ENCODE measurements around the gene GHRHR.
A peak's percentile ranks its signal among the peaks of the same experiment; 100 is the strongest.

GHRHR gene

DNA sequence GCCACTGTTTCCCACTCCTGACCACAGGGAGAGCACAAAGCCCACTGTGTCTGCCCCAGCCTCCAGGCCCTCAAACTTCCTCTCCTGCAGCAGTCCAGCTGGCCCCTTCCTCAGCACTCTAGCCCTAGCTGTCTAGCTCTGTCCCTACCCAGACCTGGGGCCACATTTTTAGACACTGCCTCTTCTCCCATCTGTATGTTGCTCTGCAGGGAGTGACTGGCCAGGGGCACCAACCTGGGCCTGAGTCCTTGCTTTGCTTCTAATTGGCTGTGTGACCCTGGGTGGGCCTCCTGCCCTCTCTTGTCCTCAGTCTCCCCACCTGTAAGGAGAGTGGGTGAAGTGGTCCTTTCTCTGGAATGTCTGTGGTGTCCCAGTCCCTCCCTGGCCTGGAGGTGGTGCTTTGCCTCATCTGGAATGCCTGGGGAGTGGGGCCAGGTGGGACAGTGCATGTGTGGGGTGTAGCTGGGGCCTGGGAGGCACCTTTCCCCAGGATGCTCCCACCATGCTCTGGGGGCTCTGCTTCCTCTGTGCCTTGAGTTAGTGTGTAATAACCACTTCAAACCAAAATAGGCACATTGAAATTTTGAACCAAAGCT lies 27.0 kb upstream of the GHRHR start:
- H3K9ac ChIP-seq (ENCODE audit: low read length in 2 of 2): no peak overlapping the region
- no peaks in the 10 kb centered on the region for H3K36me3 ChIP-seq (ENCODE audit: control insufficient read depth in 2 of 2, insufficient read depth in 2 of 2, low read length in 2 of 2)
- peaks cover 9% of the 10 kb centered on the region for H3K4me1 ChIP-seq (ENCODE audit: control insufficient read depth, insufficient read depth, low read length)
- no peaks in the 10 kb centered on the region for H3K9me3 ChIP-seq (ENCODE audit: control insufficient read depth in 2 of 2, low read length in 2 of 2)
- H3K27ac ChIP-seq (ENCODE audit: low read length): no peak overlapping the region
- no peaks in the 10 kb centered on the region for H3K27me3 ChIP-seq (ENCODE audit: control insufficient read depth in 1 of 2, insufficient read depth in 2 of 2, low read length in 2 of 2)
- no peak overlapping the region for H3K4me3 ChIP-seq (ENCODE audit: low read length in 2 of 2)

DNA sequence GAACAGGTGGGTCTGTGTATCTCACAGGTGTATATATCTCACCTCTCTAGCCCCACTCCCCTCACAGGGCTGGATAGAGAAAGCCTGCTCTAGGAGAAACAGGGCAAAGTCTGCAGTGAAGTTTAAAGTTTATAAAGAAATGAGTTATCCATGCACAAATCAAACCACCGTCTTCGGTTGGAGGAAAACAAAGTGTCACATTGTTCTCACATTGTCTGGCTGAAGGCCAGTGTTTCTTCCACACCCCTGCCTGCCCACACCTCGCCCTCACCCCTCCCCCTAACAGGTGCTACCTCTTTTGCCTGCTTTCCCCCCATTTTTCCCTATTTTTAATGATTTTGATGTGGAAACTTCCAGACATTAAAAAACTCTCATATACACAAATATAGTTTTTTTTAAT lies 26.3 kb upstream of the GHRHR start:
- Histone ChIP-seq H3K36me3 (ENCODE audit: control insufficient read depth in 2 of 2, insufficient read depth in 2 of 2, low read length in 2 of 2) (no peaks in the 10 kb centered on the region), H3K27me3 (ENCODE audit: control insufficient read depth in 1 of 2, insufficient read depth in 2 of 2, low read length in 2 of 2) (no peaks in the 10 kb centered on the region), H3K9ac (ENCODE audit: low read length in 2 of 2) (no peak overlapping the region), H3K9me3 (ENCODE audit: control insufficient read depth in 2 of 2, low read length in 2 of 2) (no peaks in the 10 kb centered on the region), H3K4me1 (ENCODE audit: control insufficient read depth, insufficient read depth, low read length) (peaks cover 5% of the 10 kb centered on the region), H3K4me3 (ENCODE audit: low read length in 2 of 2) (no peak overlapping the region), H3K27ac (ENCODE audit: low read length) (no peak overlapping the region)

DNA sequence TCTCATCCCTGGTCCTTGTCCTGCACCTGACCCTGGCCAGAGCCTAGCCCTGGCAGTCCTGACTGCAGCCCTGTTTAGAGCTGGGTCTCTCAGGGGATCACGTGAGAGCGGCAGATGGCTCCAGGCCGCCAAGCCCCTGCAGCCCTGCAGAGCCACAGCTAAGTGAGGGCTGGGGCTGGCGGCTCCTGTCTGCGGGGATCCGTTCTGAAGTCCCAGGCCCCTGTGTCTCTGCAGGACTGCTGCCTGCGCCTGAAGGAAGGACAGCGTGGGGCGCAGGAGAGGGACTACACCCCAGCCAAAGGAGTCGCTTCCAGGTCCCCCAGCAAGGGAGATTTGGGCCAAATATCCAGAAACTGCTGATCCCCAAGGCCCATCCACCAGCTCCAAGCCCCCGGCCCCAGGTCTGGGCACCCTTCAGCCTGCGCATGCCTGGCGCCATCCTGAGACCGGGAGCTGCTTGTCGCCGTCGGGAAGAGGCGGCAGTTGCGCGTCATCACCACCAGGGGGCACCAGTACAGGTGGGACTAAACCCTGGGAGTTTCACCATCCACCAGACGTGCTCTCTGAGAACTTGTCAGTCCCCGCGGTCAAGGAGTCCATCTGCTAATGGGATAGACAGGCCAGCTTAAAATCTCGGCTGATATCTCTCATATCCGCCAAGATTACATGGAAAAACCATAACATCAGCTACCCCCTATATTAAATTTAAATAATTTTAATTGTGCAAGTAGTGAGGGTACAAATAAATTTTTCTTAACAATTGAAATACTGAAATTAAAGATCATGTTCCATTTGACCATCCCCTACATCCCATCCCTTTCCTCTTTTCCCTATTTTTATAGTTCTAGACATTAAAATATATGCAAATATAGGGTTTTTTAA lies 25.1 kb upstream of the GHRHR start:
- H3K27ac ChIP-seq (ENCODE audit: low read length): no peak overlapping the region
- no peaks in the 10 kb centered on the region for H3K36me3 ChIP-seq (ENCODE audit: control insufficient read depth in 2 of 2, insufficient read depth in 2 of 2, low read length in 2 of 2)
- H3K27me3 ChIP-seq (ENCODE audit: control insufficient read depth in 1 of 2, insufficient read depth in 2 of 2, low read length in 2 of 2): no peaks in the 10 kb centered on the region
- H3K9ac ChIP-seq (ENCODE audit: low read length in 2 of 2): no peak overlapping the region
- peaks cover 5% of the 10 kb centered on the region for H3K4me1 ChIP-seq (ENCODE audit: control insufficient read depth, insufficient read depth, low read length)
- H3K9me3 ChIP-seq (ENCODE audit: control insufficient read depth in 2 of 2, low read length in 2 of 2): no peaks in the 10 kb centered on the region
- peak overlapping the region in 1 of 2 donors; percentile 15 for H3K4me3 ChIP-seq (ENCODE audit: low read length in 2 of 2)

DNA sequence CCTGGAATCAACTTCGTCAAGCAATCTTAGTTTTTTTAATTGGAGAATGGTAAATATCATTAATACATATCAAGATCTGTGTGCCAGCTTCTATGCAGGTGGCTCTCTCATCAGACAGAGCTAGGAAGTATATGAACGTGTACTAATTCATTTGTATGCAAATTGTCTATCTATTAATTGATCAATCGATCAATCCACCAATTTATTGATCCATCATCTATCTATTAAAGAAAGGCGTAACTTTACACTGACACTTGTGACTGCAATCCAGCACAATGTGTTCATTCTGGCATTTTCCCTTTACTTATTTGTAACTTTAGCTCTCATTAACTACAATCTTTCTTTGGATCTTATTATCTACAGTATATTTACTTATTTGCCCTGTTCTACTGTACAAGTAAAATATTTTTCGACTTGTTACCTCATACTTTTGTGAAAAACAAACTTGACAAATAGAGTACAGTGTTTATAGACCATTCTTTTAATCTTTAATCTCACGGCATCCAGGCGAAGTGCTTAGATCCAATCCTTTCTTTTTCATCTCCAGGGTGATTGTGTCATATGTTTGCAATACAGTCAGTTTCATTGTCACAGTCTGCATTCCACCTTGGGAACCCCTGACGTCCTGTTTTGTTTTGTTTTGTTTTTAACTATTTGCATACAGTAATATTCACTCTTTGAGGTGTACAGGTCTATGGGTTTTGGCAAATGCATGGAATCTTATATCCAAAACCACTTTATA lies 22.0 kb upstream of the GHRHR start:
- Histone ChIP-seq H3K4me3 (ENCODE audit: low read length in 2 of 2) (no peak overlapping the region), H3K9ac (ENCODE audit: low read length in 2 of 2) (no peak overlapping the region), H3K27ac (ENCODE audit: low read length) (no peak overlapping the region), H3K4me1 (ENCODE audit: control insufficient read depth, insufficient read depth, low read length) (peaks cover 5% of the 10 kb centered on the region), H3K27me3 (ENCODE audit: control insufficient read depth in 1 of 2, insufficient read depth in 2 of 2, low read length in 2 of 2) (no peaks in the 10 kb centered on the region), H3K9me3 (ENCODE audit: control insufficient read depth in 2 of 2, low read length in 2 of 2) (peaks cover 0 to 3% of the 10 kb centered on the region in 2 donors), H3K36me3 (ENCODE audit: control insufficient read depth in 2 of 2, insufficient read depth in 2 of 2, low read length in 2 of 2) (no peaks in the 10 kb centered on the region)

- Histone ChIP-seq H3K36me3 (ENCODE audit: control insufficient read depth in 2 of 2, insufficient read depth in 2 of 2, low read length in 2 of 2) (no peaks in the 10 kb centered on the region), H3K4me1 (ENCODE audit: control insufficient read depth, insufficient read depth, low read length) (no peaks in the 10 kb centered on the region), H3K4me3 (ENCODE audit: low read length in 2 of 2) (no peak overlapping the region), H3K27ac (ENCODE audit: low read length) (no peak overlapping the region), H3K9me3 (ENCODE audit: control insufficient read depth in 2 of 2, low read length in 2 of 2) (peaks cover 0 to 1% of the 10 kb centered on the region in 2 donors), H3K27me3 (ENCODE audit: control insufficient read depth in 1 of 2, insufficient read depth in 2 of 2, low read length in 2 of 2) (peaks cover 0 to 4% of the 10 kb centered on the region in 2 donors), H3K9ac (ENCODE audit: low read length in 2 of 2) (no peak overlapping the region)
These were observed 13.6 kb upstream of the GHRHR start for GRCh38 chr7:30950197-30950596.

DNA sequence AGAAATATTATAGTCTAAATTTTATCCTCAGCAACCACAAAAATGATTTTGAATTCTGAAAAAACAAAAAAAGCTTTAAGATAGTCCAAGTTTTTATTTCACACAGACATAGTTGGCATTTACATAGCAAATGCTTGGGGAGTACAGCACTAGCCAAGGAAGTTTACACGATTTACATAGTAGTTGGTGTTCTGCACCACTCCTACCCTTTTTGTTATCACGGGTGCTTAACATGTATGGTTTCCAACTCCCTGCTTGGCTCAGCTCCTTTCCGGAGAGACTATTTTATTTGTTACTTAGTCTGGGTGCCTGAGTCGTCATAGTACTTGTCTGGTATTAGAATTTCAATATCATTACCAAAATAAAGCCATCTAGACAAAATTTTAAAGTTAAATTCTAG lies 8.8 kb upstream of the GHRHR start:
- H3K27ac ChIP-seq (ENCODE audit: low read length): no peak overlapping the region
- H3K4me3 ChIP-seq (ENCODE audit: low read length in 2 of 2): no peak overlapping the region
- H3K36me3 ChIP-seq (ENCODE audit: control insufficient read depth in 2 of 2, insufficient read depth in 2 of 2, low read length in 2 of 2): no peaks in the 10 kb centered on the region
- H3K9me3 ChIP-seq (ENCODE audit: control insufficient read depth in 2 of 2, low read length in 2 of 2): no peaks in the 10 kb centered on the region
- H3K4me1 ChIP-seq (ENCODE audit: control insufficient read depth, insufficient read depth, low read length): no peaks in the 10 kb centered on the region
- H3K27me3 ChIP-seq (ENCODE audit: control insufficient read depth in 1 of 2, insufficient read depth in 2 of 2, low read length in 2 of 2): peaks cover 0 to under 1% of the 10 kb centered on the region in 2 donors
- H3K9ac ChIP-seq (ENCODE audit: low read length in 2 of 2): no peak overlapping the region

GRCh38 chr7:30956704-30957103 lies 7.0 kb upstream of the GHRHR start:
- Histone ChIP-seq H3K4me3 (ENCODE audit: low read length in 2 of 2) (no peak overlapping the region), H3K9ac (ENCODE audit: low read length in 2 of 2) (no peak overlapping the region), H3K36me3 (ENCODE audit: control insufficient read depth in 2 of 2, insufficient read depth in 2 of 2, low read length in 2 of 2) (no peaks in the 10 kb centered on the region), H3K27ac (ENCODE audit: low read length) (no peak overlapping the region), H3K27me3 (ENCODE audit: control insufficient read depth in 1 of 2, insufficient read depth in 2 of 2, low read length in 2 of 2) (no peaks in the 10 kb centered on the region), H3K9me3 (ENCODE audit: control insufficient read depth in 2 of 2, low read length in 2 of 2) (no peaks in the 10 kb centered on the region), H3K4me1 (ENCODE audit: control insufficient read depth, insufficient read depth, low read length) (no peaks in the 10 kb centered on the region)

- Histone ChIP-seq H3K27ac (ENCODE audit: low read length) (no peak overlapping the region), H3K36me3 (ENCODE audit: control insufficient read depth in 2 of 2, insufficient read depth in 2 of 2, low read length in 2 of 2) (no peaks in the 10 kb centered on the region), H3K4me1 (ENCODE audit: control insufficient read depth, insufficient read depth, low read length) (no peaks in the 10 kb centered on the region), H3K27me3 (ENCODE audit: control insufficient read depth in 1 of 2, insufficient read depth in 2 of 2, low read length in 2 of 2) (peaks cover 2% of the 10 kb centered on the region in 2 donors), H3K4me3 (ENCODE audit: low read length in 2 of 2) (no peak overlapping the region), H3K9ac (ENCODE audit: low read length in 2 of 2) (no peak overlapping the region), H3K9me3 (ENCODE audit: control insufficient read depth in 2 of 2, low read length in 2 of 2) (no peaks in the 10 kb centered on the region)
These were observed 1.6 kb downstream of the GHRHR start for GRCh38 chr7:30965372-30965771.

DNA sequence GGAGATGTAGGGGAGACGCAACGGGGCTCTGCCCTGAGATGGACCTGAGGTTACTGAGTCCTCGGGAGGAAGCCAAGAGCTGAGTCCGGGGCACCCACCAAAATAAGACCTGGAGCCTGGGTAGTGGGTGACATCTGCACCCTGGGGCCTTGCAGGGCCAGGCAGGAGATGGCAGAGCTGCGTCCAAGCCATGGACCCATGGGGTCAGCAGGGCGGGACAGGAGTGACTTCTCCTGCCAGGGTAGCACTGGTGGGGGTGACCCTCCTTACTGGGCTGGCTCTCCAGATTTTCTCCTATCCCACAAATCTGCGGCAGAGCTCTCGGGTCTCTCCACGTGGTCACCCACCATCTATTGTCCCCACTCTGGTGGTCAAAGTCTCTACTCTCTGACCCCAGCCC lies 2.1 kb downstream of the GHRHR start:
- Histone ChIP-seq H3K4me1 (ENCODE audit: control insufficient read depth, insufficient read depth, low read length) (no peaks in the 10 kb centered on the region), H3K27ac (ENCODE audit: low read length) (no peak overlapping the region), H3K36me3 (ENCODE audit: control insufficient read depth in 2 of 2, insufficient read depth in 2 of 2, low read length in 2 of 2) (no peaks in the 10 kb centered on the region), H3K9me3 (ENCODE audit: control insufficient read depth in 2 of 2, low read length in 2 of 2) (no peaks in the 10 kb centered on the region), H3K4me3 (ENCODE audit: low read length in 2 of 2) (no peak overlapping the region), H3K9ac (ENCODE audit: low read length in 2 of 2) (no peak overlapping the region), H3K27me3 (ENCODE audit: control insufficient read depth in 1 of 2, insufficient read depth in 2 of 2, low read length in 2 of 2) (peaks cover 2% of the 10 kb centered on the region in 2 donors)

DNA sequence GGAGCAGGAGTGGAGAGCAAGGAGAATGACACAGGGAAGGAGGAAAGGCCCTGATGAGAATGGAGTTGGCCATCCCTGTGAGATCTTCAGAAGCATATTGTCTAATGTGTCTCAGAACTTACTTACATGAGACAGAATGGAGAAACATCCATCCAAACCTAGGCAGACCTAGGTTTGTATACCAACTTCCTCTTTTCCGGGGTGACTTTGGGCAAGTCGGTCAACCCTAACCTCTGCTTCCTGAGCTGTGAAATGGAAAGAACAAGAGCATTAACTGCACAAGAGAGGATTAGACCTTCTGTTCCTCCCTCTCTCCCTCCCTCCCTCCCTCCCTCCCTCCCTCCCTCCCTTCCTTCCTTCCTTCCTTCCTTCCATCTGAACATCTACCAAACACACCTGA lies 4.5 kb downstream of the GHRHR start:
- Histone ChIP-seq H3K9me3 (ENCODE audit: control insufficient read depth in 2 of 2, low read length in 2 of 2) (no peaks in the 10 kb centered on the region), H3K4me1 (ENCODE audit: control insufficient read depth, insufficient read depth, low read length) (no peaks in the 10 kb centered on the region), H3K27me3 (ENCODE audit: control insufficient read depth in 1 of 2, insufficient read depth in 2 of 2, low read length in 2 of 2) (peaks cover 2 to 9% of the 10 kb centered on the region in 2 donors), H3K4me3 (ENCODE audit: low read length in 2 of 2) (no peak overlapping the region), H3K36me3 (ENCODE audit: control insufficient read depth in 2 of 2, insufficient read depth in 2 of 2, low read length in 2 of 2) (no peaks in the 10 kb centered on the region), H3K9ac (ENCODE audit: low read length in 2 of 2) (no peak overlapping the region), H3K27ac (ENCODE audit: low read length) (no peak overlapping the region)

Data from stomach smooth muscle (tissue), 2 donors.